ENCODE data around the gene KCNE4. TPM values are rescaled to one million over a fixed set of nuclear protein-coding genes. Genes with fewer than 3 reads are reported as not detected.

KCNE4 gene
- total RNA-seq, 1 experiment from 2014 or later = not detected

DNA sequence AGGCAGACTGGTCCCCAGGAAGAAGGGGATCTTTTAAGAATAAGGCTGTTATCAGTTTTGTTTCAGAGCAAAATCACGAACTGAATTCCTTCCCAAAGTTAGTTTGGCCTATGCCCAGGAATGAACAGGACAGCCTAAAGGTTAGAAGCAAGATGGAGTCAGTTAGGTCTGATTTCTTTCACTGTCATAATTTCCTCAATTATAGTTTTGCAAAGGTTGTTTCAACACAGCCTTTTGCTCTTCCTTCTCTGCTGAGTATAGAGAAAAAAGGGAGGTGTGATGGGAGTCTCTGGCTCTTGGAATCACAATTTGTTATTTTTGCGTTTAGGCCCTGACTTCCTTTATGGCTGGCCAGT is 14.6 kb upstream of the KCNE4 start:
- BruUV-seq (replicated peaks) = no TSS peak
- ChIA-PET CTCF (no interaction called here), POLR2A (ENCODE audit: unreplicated experiment) (no interaction called here)
- DNase-seq (no peak), ATAC-seq (no peak)
- no peak overlapping the region for H3K4me3 ChIP-seq (ENCODE audit: low read length)
- no peaks in the 10 kb centered on the region for H3K9me2 ChIP-seq (replicated peaks; ENCODE audit: low read length)
- H3F3A ChIP-seq (ENCODE audit: low read length, unreplicated experiment) = no peaks in the 10 kb centered on the region
- intact Hi-C loops (cut with micrococcal nuclease) = no loop called here
- H4K20me1 ChIP-seq (ENCODE audit: low read length) = no peaks in the 10 kb centered on the region
- no peaks in the 10 kb centered on the region for H3K27me3 ChIP-seq (ENCODE audit: low read length)
- H3K36me3 ChIP-seq (ENCODE audit: low read depth, low read length) = no peaks in the 10 kb centered on the region
- no peak overlapping the region for H3K4me2 ChIP-seq (ENCODE audit: low read length)
- H3K79me2 ChIP-seq (ENCODE audit: low read length) = no peaks in the 10 kb centered on the region
- H2AFZ ChIP-seq (ENCODE audit: low read length) = no peak overlapping the region
- TF ChIP-seq EZH2phosphoT487 (IDR thresholded peaks at IDR 0.05; ENCODE audit: borderline replicate concordance, low read length) (no peak), EZH2 (IDR thresholded peaks at IDR 0.05; ENCODE audit: low read length, unreplicated experiment) (no peak), CTCF (conservative IDR thresholded peaks at IDR 0.05; ENCODE audit: low read depth, low read length) (no peak)
- no peak overlapping the region for H3K27ac ChIP-seq (ENCODE audit: low read length)
- H3K9me3 ChIP-seq (ENCODE audit: low read length) = no peaks in the 10 kb centered on the region
- peaks cover 11% of the 10 kb centered on the region for H3K4me1 ChIP-seq (ENCODE audit: insufficient read depth, low read length)
- H3K9ac ChIP-seq (ENCODE audit: low read length) = no peak overlapping the region

DNA sequence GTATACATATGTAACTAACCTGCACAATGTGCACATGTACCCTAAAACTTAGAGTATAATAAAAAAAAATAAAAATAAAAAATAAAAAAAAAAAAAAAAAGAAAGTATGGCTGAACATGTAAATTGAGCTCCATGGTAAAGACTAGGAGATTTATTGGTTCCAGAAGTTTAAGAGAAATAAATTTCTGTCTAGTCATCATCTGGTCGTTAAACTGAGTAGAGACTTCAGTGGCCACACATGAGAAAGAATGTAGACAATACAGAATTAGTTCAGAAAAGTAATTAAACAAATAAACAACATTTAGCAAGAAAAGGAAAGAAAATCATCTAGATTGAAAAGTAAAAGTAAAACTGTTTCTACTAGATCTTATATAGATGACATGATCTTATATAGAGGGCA is 12.4 kb upstream of the KCNE4 start:
- H3K4me1 ChIP-seq (ENCODE audit: insufficient read depth, low read length) = peaks cover 22% of the 10 kb centered on the region
- no peaks in the 10 kb centered on the region for H3K27me3 ChIP-seq (ENCODE audit: low read length)
- ChIA-PET POLR2A (ENCODE audit: unreplicated experiment) (no interaction called here), CTCF (no interaction called here)
- DNase-seq = no peak
- no peaks in the 10 kb centered on the region for H3F3A ChIP-seq (ENCODE audit: low read length, unreplicated experiment)
- no peak overlapping the region for H3K9ac ChIP-seq (ENCODE audit: low read length)
- H3K9me2 ChIP-seq (replicated peaks; ENCODE audit: low read length) = no peaks in the 10 kb centered on the region
- no peaks in the 10 kb centered on the region for H3K79me2 ChIP-seq (ENCODE audit: low read length)
- no peak overlapping the region for H3K4me2 ChIP-seq (ENCODE audit: low read length)
- ATAC-seq = no peak
- no peaks in the 10 kb centered on the region for H4K20me1 ChIP-seq (ENCODE audit: low read length)
- H3K9me3 ChIP-seq (ENCODE audit: low read length) = no peaks in the 10 kb centered on the region
- no peaks in the 10 kb centered on the region for H3K36me3 ChIP-seq (ENCODE audit: low read depth, low read length)
- TF ChIP-seq EZH2phosphoT487 (IDR thresholded peaks at IDR 0.05; ENCODE audit: borderline replicate concordance, low read length) = no peak
- no peak for TF ChIP-seq CTCF (conservative IDR thresholded peaks at IDR 0.05; ENCODE audit: low read depth, low read length)
- no peak for TF ChIP-seq EZH2 (IDR thresholded peaks at IDR 0.05; ENCODE audit: low read length, unreplicated experiment)
- H2AFZ ChIP-seq (ENCODE audit: low read length) = no peak overlapping the region
- intact Hi-C loops (cut with micrococcal nuclease) = no loop called here
- no peak overlapping the region for H3K27ac ChIP-seq (ENCODE audit: low read length)
- no TSS peak for BruUV-seq (replicated peaks)
- H3K4me3 ChIP-seq (ENCODE audit: low read length) = no peak overlapping the region

DNA sequence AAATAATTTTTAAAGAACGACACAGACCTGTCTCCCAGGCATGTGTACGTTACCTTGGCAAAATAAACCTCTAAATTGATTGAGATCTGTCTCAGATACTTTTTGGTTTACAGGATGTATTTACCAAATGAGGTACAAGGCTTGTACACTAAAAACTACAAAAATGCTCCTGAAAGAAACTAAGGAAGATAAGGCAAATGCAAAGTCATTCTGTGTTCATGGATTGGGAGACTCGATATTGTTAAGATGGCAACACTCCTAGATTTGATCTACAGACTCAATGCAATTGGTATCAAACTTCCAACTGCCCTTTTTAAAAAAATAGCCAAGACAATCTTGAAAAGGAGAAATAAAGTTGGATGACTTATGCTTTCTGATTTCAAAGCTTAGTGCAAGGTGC is 11.5 kb upstream of the KCNE4 start:
- POLR2A ChIA-PET (ENCODE audit: unreplicated experiment) = no interaction called here
- H3K9me2 ChIP-seq (replicated peaks; ENCODE audit: low read length) = no peaks in the 10 kb centered on the region

More for the DNA sequence above, 11.5 kb upstream of the KCNE4 start:
- ATAC-seq (no peak), DNase-seq (no peak)
- H3K27me3 ChIP-seq (ENCODE audit: low read length) = no peaks in the 10 kb centered on the region
- no peaks in the 10 kb centered on the region for H4K20me1 ChIP-seq (ENCODE audit: low read length)
- H2AFZ ChIP-seq (ENCODE audit: low read length) = 0 out of 2 replicates have a peak overlapping the region, but pooled peaks have one; percentile 31
- no TSS peak for BruUV-seq (replicated peaks)
- CTCF ChIA-PET = no interaction called here
- no peaks in the 10 kb centered on the region for H3K9me3 ChIP-seq (ENCODE audit: low read length)
- no peaks in the 10 kb centered on the region for H3K79me2 ChIP-seq (ENCODE audit: low read length)
- TF ChIP-seq CTCF (conservative IDR thresholded peaks at IDR 0.05; ENCODE audit: low read depth, low read length) (no peak), EZH2phosphoT487 (IDR thresholded peaks at IDR 0.05; ENCODE audit: borderline replicate concordance, low read length) (no peak)
- H3K27ac ChIP-seq (ENCODE audit: low read length) = no peak overlapping the region
- no peak overlapping the region for H3K4me2 ChIP-seq (ENCODE audit: low read length)
- H3F3A ChIP-seq (ENCODE audit: low read length, unreplicated experiment) = no peaks in the 10 kb centered on the region
- intact Hi-C loops (cut with micrococcal nuclease) = no loop called here
- peaks cover 22% of the 10 kb centered on the region for H3K4me1 ChIP-seq (ENCODE audit: insufficient read depth, low read length)
- no peak overlapping the region for H3K9ac ChIP-seq (ENCODE audit: low read length)
- no peaks in the 10 kb centered on the region for H3K36me3 ChIP-seq (ENCODE audit: low read depth, low read length)
- no peak overlapping the region for H3K4me3 ChIP-seq (ENCODE audit: low read length)

All from PC-3 (cell line).